Central memory CD8-positive, alpha-beta T cell (primary cell): ENCODE results near the gene FSTL5.

ENCODE experiments used
- ATAC-seq: fragments of 150-1000 bp; cut with Tn5 transposase; replicated peaks from 2 replicates; pipeline ENCODE4 v1.10.0; 2022; ENCODE audit warnings: mild to moderate bottlenecking, moderate FRiP score, moderate number of reproducible peaks; ENCODE audit not compliant: poor library complexity, severe bottlenecking; ENCODE audit errors: extremely low read depth
- DNase-seq, 2 donors: peaks; one replicate each; pipeline ENCODE4 v3.0.0; 2021; ENCODE audit warnings: low spot score in 2 of 2
- H3K27ac Mint-ChIP-seq: one replicate; pipeline ENCODE4 v1.8.0; 2022; ENCODE audit warnings: low read depth, mild to moderate bottlenecking, moderate library complexity, mixed read lengths
- H3K27me3 Mint-ChIP-seq: one replicate; pipeline ENCODE4 v1.8.0; 2022; ENCODE audit warnings: mixed read lengths
- H3K36me3 Mint-ChIP-seq: one replicate; pipeline ENCODE4 v1.8.0; 2022; ENCODE audit warnings: mild to moderate bottlenecking, moderate library complexity, mixed read lengths; ENCODE audit not compliant: insufficient read depth
- H3K4me1 Mint-ChIP-seq: one replicate; pipeline ENCODE4 v1.8.0; 2022; ENCODE audit warnings: mixed read lengths
- H3K4me3 Mint-ChIP-seq: one replicate; pipeline ENCODE4 v1.8.0; 2022; ENCODE audit warnings: mild to moderate bottlenecking, moderate library complexity, mixed read lengths
- H3K9me3 Mint-ChIP-seq: one replicate; pipeline ENCODE4 v1.8.0; 2022; ENCODE audit warnings: mixed read lengths

Gene FSTL5

GRCh38 chr4:161403781-161404180, 760.0 kb downstream of the FSTL5 start:
- H3K4me1 Mint-ChIP-seq, result no peaks in the 10 kb centered on the region
- no peaks in the 10 kb centered on the region for H3K36me3 Mint-ChIP-seq
- ATAC-seq (no peak), DNase-seq (no peak)
- no peaks in the 10 kb centered on the region for H3K27me3 Mint-ChIP-seq
- H3K27ac Mint-ChIP-seq, result no peak overlapping the region
- peaks cover 5% of the 10 kb centered on the region for H3K9me3 Mint-ChIP-seq
- no peak overlapping the region for H3K4me3 Mint-ChIP-seq

- no peak overlapping the region for H3K4me3 Mint-ChIP-seq
- no peaks in the 10 kb centered on the region for H3K4me1 Mint-ChIP-seq
- H3K36me3 Mint-ChIP-seq, result peaks cover 1% of the 10 kb centered on the region
- DNase-seq (no peak), ATAC-seq (no peak)
- H3K27ac Mint-ChIP-seq, result no peak overlapping the region
- peaks cover 13% of the 10 kb centered on the region for H3K9me3 Mint-ChIP-seq
- no peaks in the 10 kb centered on the region for H3K27me3 Mint-ChIP-seq
Observed at GRCh38 chr4:161393602-161394001, 770.2 kb downstream of the FSTL5 start.

GRCh38 chr4:161382655-161383054, 781.1 kb downstream of the FSTL5 start:
- H3K36me3 Mint-ChIP-seq, result no peaks in the 10 kb centered on the region
- no peak overlapping the region for H3K4me3 Mint-ChIP-seq
- H3K4me1 Mint-ChIP-seq, result no peaks in the 10 kb centered on the region
- DNase-seq, result no peak
- no peaks in the 10 kb centered on the region for H3K27me3 Mint-ChIP-seq
- H3K27ac Mint-ChIP-seq, result no peak overlapping the region
- ATAC-seq, result no peak
- peaks cover 11% of the 10 kb centered on the region for H3K9me3 Mint-ChIP-seq

GRCh38 chr4:161376275-161376674, 787.5 kb downstream of the FSTL5 start:
- ATAC-seq (no peak), DNase-seq (no peak)
- Mint-ChIP-seq H3K27ac (no peak overlapping the region), H3K4me3 (no peak overlapping the region), H3K4me1 (no peaks in the 10 kb centered on the region), H3K36me3 (no peaks in the 10 kb centered on the region), H3K9me3 (peaks cover 15% of the 10 kb centered on the region), H3K27me3 (no peaks in the 10 kb centered on the region)

GRCh38 chr4:161364681-161365080, 799.1 kb downstream of the FSTL5 start:
- no peak for DNase-seq
- no peaks in the 10 kb centered on the region for H3K36me3 Mint-ChIP-seq
- peaks cover 11% of the 10 kb centered on the region for H3K9me3 Mint-ChIP-seq
- H3K4me1 Mint-ChIP-seq, result no peaks in the 10 kb centered on the region
- H3K4me3 Mint-ChIP-seq, result no peak overlapping the region
- no peaks in the 10 kb centered on the region for H3K27me3 Mint-ChIP-seq
- H3K27ac Mint-ChIP-seq, result no peak overlapping the region
- no peak for ATAC-seq

GRCh38 chr4:161360982-161361381, 802.8 kb downstream of the FSTL5 start:
- H3K4me3 Mint-ChIP-seq, result no peak overlapping the region
- H3K27me3 Mint-ChIP-seq, result no peaks in the 10 kb centered on the region
- DNase-seq, result no peak
- H3K36me3 Mint-ChIP-seq, result no peaks in the 10 kb centered on the region
- no peak for ATAC-seq
- H3K4me1 Mint-ChIP-seq, result no peaks in the 10 kb centered on the region
- peaks cover 11% of the 10 kb centered on the region for H3K9me3 Mint-ChIP-seq
- no peak overlapping the region for H3K27ac Mint-ChIP-seq

- Mint-ChIP-seq H3K9me3 (peaks cover 11% of the 10 kb centered on the region), H3K4me1 (no peaks in the 10 kb centered on the region), H3K4me3 (no peak overlapping the region), H3K27me3 (no peaks in the 10 kb centered on the region), H3K27ac (no peak overlapping the region), H3K36me3 (no peaks in the 10 kb centered on the region)
- no peak for DNase-seq
- no peak for ATAC-seq
Observed at GRCh38 chr4:161359491-161359890, 804.3 kb downstream of the FSTL5 start.

- no peak for DNase-seq
- peaks cover 24% of the 10 kb centered on the region for H3K9me3 Mint-ChIP-seq
- no peak overlapping the region for H3K4me3 Mint-ChIP-seq
- no peaks in the 10 kb centered on the region for H3K36me3 Mint-ChIP-seq
- H3K27me3 Mint-ChIP-seq, result no peaks in the 10 kb centered on the region
- no peaks in the 10 kb centered on the region for H3K4me1 Mint-ChIP-seq
- no peak for ATAC-seq
- no peak overlapping the region for H3K27ac Mint-ChIP-seq
Observed at GRCh38 chr4:161356351-161356750, 807.4 kb downstream of the FSTL5 start.

- Mint-ChIP-seq H3K4me1 (no peaks in the 10 kb centered on the region), H3K36me3 (no peaks in the 10 kb centered on the region), H3K9me3 (peaks cover 20% of the 10 kb centered on the region), H3K27ac (no peak overlapping the region), H3K4me3 (no peak overlapping the region), H3K27me3 (no peaks in the 10 kb centered on the region)
- DNase-seq (no peak), ATAC-seq (no peak)
Observed at GRCh38 chr4:161350946-161351345, 812.9 kb downstream of the FSTL5 start.

GRCh38 chr4:161345741-161346140, 818.1 kb downstream of the FSTL5 start:
- Mint-ChIP-seq H3K9me3 (peaks cover 21% of the 10 kb centered on the region), H3K27me3 (no peaks in the 10 kb centered on the region), H3K36me3 (no peaks in the 10 kb centered on the region), H3K27ac (no peak overlapping the region), H3K4me1 (no peaks in the 10 kb centered on the region), H3K4me3 (no peak overlapping the region)
- ATAC-seq (no peak), DNase-seq (no peak)

GRCh38 chr4:161343569-161343950, 820.2 kb downstream of the FSTL5 start:
- ATAC-seq, result no peak
- H3K4me1 Mint-ChIP-seq, result no peaks in the 10 kb centered on the region
- peaks cover 17% of the 10 kb centered on the region for H3K9me3 Mint-ChIP-seq
- no peaks in the 10 kb centered on the region for H3K36me3 Mint-ChIP-seq
- no peak for DNase-seq
- H3K27me3 Mint-ChIP-seq, result no peaks in the 10 kb centered on the region
- H3K27ac Mint-ChIP-seq, result no peak overlapping the region
- H3K4me3 Mint-ChIP-seq, result no peak overlapping the region

- no peaks in the 10 kb centered on the region for H3K36me3 Mint-ChIP-seq
- no peak for DNase-seq
- H3K4me1 Mint-ChIP-seq, result no peaks in the 10 kb centered on the region
- H3K27ac Mint-ChIP-seq, result no peak overlapping the region
- no peak overlapping the region for H3K4me3 Mint-ChIP-seq
- H3K9me3 Mint-ChIP-seq, result peaks cover 17% of the 10 kb centered on the region
- no peak for ATAC-seq
- no peaks in the 10 kb centered on the region for H3K27me3 Mint-ChIP-seq
Observed at GRCh38 chr4:161342881-161343568, 820.8 kb downstream of the FSTL5 start.

GRCh38 chr4:161336621-161337020, 827.2 kb downstream of the FSTL5 start:
- no peak overlapping the region for H3K27ac Mint-ChIP-seq
- ATAC-seq (no peak), DNase-seq (no peak)
- H3K27me3 Mint-ChIP-seq, result no peaks in the 10 kb centered on the region
- H3K36me3 Mint-ChIP-seq, result no peaks in the 10 kb centered on the region
- no peaks in the 10 kb centered on the region for H3K4me1 Mint-ChIP-seq
- peaks cover 6% of the 10 kb centered on the region for H3K9me3 Mint-ChIP-seq
- H3K4me3 Mint-ChIP-seq, result no peak overlapping the region
